NCI-H2227 (cell line): ENCODE results near the gene MAGOH.
"Not testable (repeated sequence)": the region's sequence is repeated elsewhere in the genome, so short reads cannot be mapped to it uniquely, and the experiment has no call there.

ENCODE experiments used
- DNase-seq: peaks from one replicate; lab custom pipeline; 2025; ENCODE audit not compliant: unreplicated experiment; lab: John Stamatoyannopoulos, UW

Gene MAGOH

GRCh38 chr1:53241828-53242227 is 3.5 kb upstream of the MAGOH start:
- no peak for DNase-seq

GRCh38 chr1:53237638-53238037 is 680 bp downstream of the MAGOH start:
- peak; percentile 19 for DNase-seq

- no peak for DNase-seq
These were observed 17.4 kb downstream of the MAGOH start for GRCh38 chr1:53220962-53221286.

GRCh38 chr1:53220171-53220961 is 18.0 kb downstream of the MAGOH start, which contains the start of gene CZIB:
CZIB (minus strand) TSS chr1:53220634; CDS start chr1:53220575, 59 bp downstream.
- peak; percentile 97 for DNase-seq

GRCh38 chr1:53219711-53220110 is 18.6 kb downstream of the MAGOH start:
- DNase-seq: peak; percentile 23

GRCh38 chr1:53218201-53218600 is 20.1 kb downstream of the MAGOH start:
- DNase-seq: no peak

GRCh38 chr1:53214376-53214940 is 23.9 kb downstream of the MAGOH start:
- no peak for DNase-seq

- no peak for DNase-seq
These were observed 27.4 kb downstream of the MAGOH start for GRCh38 chr1:53210954-53211353.

- DNase-seq: no peak
These were observed 28.0 kb downstream of the MAGOH start for GRCh38 chr1:53210352-53210751.

- DNase-seq: no peak
These were observed 30.6 kb downstream of the MAGOH start for GRCh38 chr1:53207726-53208125.

- no peak for DNase-seq
These were observed 31.5 kb downstream of the MAGOH start for GRCh38 chr1:53206735-53207379.

- DNase-seq: peak; percentile 32
These were observed 32.1 kb downstream of the MAGOH start for GRCh38 chr1:53206083-53206685.

GRCh38 chr1:53205496-53205895 is 32.8 kb downstream of the MAGOH start:
- not testable (repeated sequence) for DNase-seq

- DNase-seq: no peak
These were observed 34.9 kb downstream of the MAGOH start for GRCh38 chr1:53203466-53203865.

- DNase-seq: no peak
These were observed 40.1 kb downstream of the MAGOH start for GRCh38 chr1:53198241-53198651.

- DNase-seq: no peak
These were observed 40.8 kb downstream of the MAGOH start for GRCh38 chr1:53197291-53198200.

GRCh38 chr1:53196485-53197290 is 41.6 kb downstream of the MAGOH start, which contains the start of gene CPT2:
CPT2 (plus strand) TSS chr1:53196824; CDS start chr1:53196944, 120 bp downstream.
- DNase-seq: peak; percentile 96

GRCh38 chr1:53196017-53196484 is 42.3 kb downstream of the MAGOH start:
- no peak for DNase-seq

- DNase-seq: no peak
These were observed 42.9 kb downstream of the MAGOH start for GRCh38 chr1:53195246-53196016.
